ENCODE results near the gene DMRTB1.
A peak's percentile ranks its signal among the peaks of the same experiment; 100 is the strongest.

The DMRTB1 gene

GRCh38 chr1:53460211-53460634, 1.0 kb downstream of the DMRTB1 start:
- peaks cover 7% of the 10 kb centered on the region for H3K4me1 ChIP-seq (ENCODE audit: control insufficient read depth, insufficient read depth, low read depth, low read length)
- H3K27ac ChIP-seq (ENCODE audit: low read length, poor library complexity, severe bottlenecking), result no peak overlapping the region
- no peaks in the 10 kb centered on the region for H3K9me3 ChIP-seq (ENCODE audit: control insufficient read depth, low read length)
- H2BK5ac ChIP-seq (ENCODE audit: low read depth, low read length, poor library complexity, severe bottlenecking), result no peak overlapping the region
- H3K18ac ChIP-seq (ENCODE audit: low read depth in 1 of 2, low read length in 2 of 2), result no peak overlapping the region
- no peak for DNase-seq
- no peak overlapping the region for H3K9ac ChIP-seq (ENCODE audit: low read length)
- WGBS, result 94% methylated on average over 25 of the region's 25 CpGs
- no peak overlapping the region for H3K4ac ChIP-seq (ENCODE audit: low read depth in 1 of 2, low read length in 2 of 2)
- no peak overlapping the region for H3K14ac ChIP-seq (ENCODE audit: low read length in 2 of 2)
- no peak overlapping the region for H3K4me2 ChIP-seq (ENCODE audit: low read length, poor library complexity, severe bottlenecking)
- no peak overlapping the region for H2BK15ac ChIP-seq (ENCODE audit: low read depth, poor library complexity, severe bottlenecking)
- H3K27me3 ChIP-seq (ENCODE audit: control insufficient read depth in 1 of 2, insufficient read depth in 1 of 2, low read length in 2 of 2), result peaks cover 0 to 56% of the 10 kb centered on the region in 2 experiments
- H4K8ac ChIP-seq (ENCODE audit: low read length), result no peak overlapping the region
- H3K4me3 ChIP-seq (ENCODE audit: insufficient read depth in 1 of 2, low read depth in 1 of 2, low read length in 2 of 2), result no peak overlapping the region
- no peak overlapping the region for H2BK120ac ChIP-seq (ENCODE audit: low read depth, low read length)
- no peaks in the 10 kb centered on the region for H3K36me3 ChIP-seq (ENCODE audit: control insufficient read depth in 1 of 2, insufficient read depth in 2 of 2, low read depth in 1 of 2, low read length in 2 of 2)
- no peak overlapping the region for H4K91ac ChIP-seq (ENCODE audit: low read length)
- H3K79me1 ChIP-seq (replicated peaks; ENCODE audit: low read length, poor library complexity, severe bottlenecking), result no peaks in the 10 kb centered on the region
- H2BK12ac ChIP-seq (ENCODE audit: low read length in 2 of 2), result no peak overlapping the region
- H2AK5ac ChIP-seq (ENCODE audit: low read length, severe bottlenecking), result no peak overlapping the region
- no peak overlapping the region for H2AFZ ChIP-seq (ENCODE audit: low read depth, low read length)
- no peak overlapping the region for H3K23ac ChIP-seq (ENCODE audit: low read length in 2 of 2)

GRCh38 chr1:53460666-53461322, 1.6 kb downstream of the DMRTB1 start:
- Histone ChIP-seq H3K14ac (ENCODE audit: low read length in 2 of 2) (no peak overlapping the region), H3K27me3 (ENCODE audit: control insufficient read depth in 1 of 2, insufficient read depth in 1 of 2, low read length in 2 of 2) (peaks cover 0 to 51% of the 10 kb centered on the region in 2 experiments), H2AK5ac (ENCODE audit: low read length, severe bottlenecking) (no peak overlapping the region), H3K36me3 (ENCODE audit: control insufficient read depth in 1 of 2, insufficient read depth in 2 of 2, low read depth in 1 of 2, low read length in 2 of 2) (no peaks in the 10 kb centered on the region), H4K91ac (ENCODE audit: low read length) (no peak overlapping the region), H3K4ac (ENCODE audit: low read depth in 1 of 2, low read length in 2 of 2) (no peak overlapping the region), H2BK120ac (ENCODE audit: low read depth, low read length) (no peak overlapping the region), H4K8ac (ENCODE audit: low read length) (no peak overlapping the region), H3K27ac (ENCODE audit: low read length, poor library complexity, severe bottlenecking) (no peak overlapping the region), H3K18ac (ENCODE audit: low read depth in 1 of 2, low read length in 2 of 2) (no peak overlapping the region), H2AFZ (ENCODE audit: low read depth, low read length) (no peak overlapping the region), H2BK5ac (ENCODE audit: low read depth, low read length, poor library complexity, severe bottlenecking) (no peak overlapping the region), H3K79me1 (replicated peaks; ENCODE audit: low read length, poor library complexity, severe bottlenecking) (no peaks in the 10 kb centered on the region), H2BK12ac (ENCODE audit: low read length in 2 of 2) (no peak overlapping the region), H2BK15ac (ENCODE audit: low read depth, poor library complexity, severe bottlenecking) (no peak overlapping the region), H3K23ac (ENCODE audit: low read length in 2 of 2) (no peak overlapping the region), H3K4me1 (ENCODE audit: control insufficient read depth, insufficient read depth, low read depth, low read length) (peaks cover 7% of the 10 kb centered on the region), H3K9ac (ENCODE audit: low read length) (no peak overlapping the region), H3K4me2 (ENCODE audit: low read length, poor library complexity, severe bottlenecking) (no peak overlapping the region), H3K4me3 (ENCODE audit: insufficient read depth in 1 of 2, low read depth in 1 of 2, low read length in 2 of 2) (no peak overlapping the region), H3K9me3 (ENCODE audit: control insufficient read depth, low read length) (no peaks in the 10 kb centered on the region)
- WGBS, result 94% methylated on average over 25 of the region's 29 CpGs
- DNase-seq, result no peak

- 95% methylated on average over 25 of the region's 25 CpGs for WGBS
- Histone ChIP-seq H3K27me3 (ENCODE audit: control insufficient read depth in 1 of 2, insufficient read depth in 1 of 2, low read length in 2 of 2) (peaks cover 0 to 45% of the 10 kb centered on the region in 2 experiments), H3K4me3 (ENCODE audit: insufficient read depth in 1 of 2, low read depth in 1 of 2, low read length in 2 of 2) (no peak overlapping the region)
Observed at GRCh38 chr1:53461323-53462044, 2.3 kb downstream of the DMRTB1 start.

GRCh38 chr1:53462193-53462592, 3.0 kb downstream of the DMRTB1 start:
- Histone ChIP-seq H2AK5ac (ENCODE audit: low read length, severe bottlenecking) (no peak overlapping the region), H2BK12ac (ENCODE audit: low read length in 2 of 2) (no peak overlapping the region), H3K14ac (ENCODE audit: low read length in 2 of 2) (no peak overlapping the region), H4K8ac (ENCODE audit: low read length) (no peak overlapping the region), H3K4ac (ENCODE audit: low read depth in 1 of 2, low read length in 2 of 2) (no peak overlapping the region), H3K79me1 (replicated peaks; ENCODE audit: low read length, poor library complexity, severe bottlenecking) (no peaks in the 10 kb centered on the region), H2BK15ac (ENCODE audit: low read depth, poor library complexity, severe bottlenecking) (no peak overlapping the region), H3K36me3 (ENCODE audit: control insufficient read depth in 1 of 2, insufficient read depth in 2 of 2, low read depth in 1 of 2, low read length in 2 of 2) (no peaks in the 10 kb centered on the region), H3K9me3 (ENCODE audit: control insufficient read depth, low read length) (no peaks in the 10 kb centered on the region), H3K4me3 (ENCODE audit: insufficient read depth in 1 of 2, low read depth in 1 of 2, low read length in 2 of 2) (no peak overlapping the region), H2AFZ (ENCODE audit: low read depth, low read length) (no peak overlapping the region), H3K4me2 (ENCODE audit: low read length, poor library complexity, severe bottlenecking) (no peak overlapping the region), H2BK120ac (ENCODE audit: low read depth, low read length) (no peak overlapping the region), H3K23ac (ENCODE audit: low read length in 2 of 2) (no peak overlapping the region), H3K27ac (ENCODE audit: low read length, poor library complexity, severe bottlenecking) (no peak overlapping the region), H3K18ac (ENCODE audit: low read depth in 1 of 2, low read length in 2 of 2) (no peak overlapping the region), H3K9ac (ENCODE audit: low read length) (no peak overlapping the region), H2BK5ac (ENCODE audit: low read depth, low read length, poor library complexity, severe bottlenecking) (no peak overlapping the region), H3K27me3 (ENCODE audit: control insufficient read depth in 1 of 2, insufficient read depth in 1 of 2, low read length in 2 of 2) (peaks cover 0 to 46% of the 10 kb centered on the region in 2 experiments), H3K4me1 (ENCODE audit: control insufficient read depth, insufficient read depth, low read depth, low read length) (peaks cover 5% of the 10 kb centered on the region), H4K91ac (ENCODE audit: low read length) (no peak overlapping the region)
- no peak for DNase-seq
- 93% methylated on average over 6 of the region's 6 CpGs for WGBS

More at GRCh38 chr1:53461323-53462044, 2.3 kb downstream of the DMRTB1 start:
- Histone ChIP-seq H3K4ac (ENCODE audit: low read depth in 1 of 2, low read length in 2 of 2) (no peak overlapping the region), H2BK15ac (ENCODE audit: low read depth, poor library complexity, severe bottlenecking) (no peak overlapping the region), H4K91ac (ENCODE audit: low read length) (no peak overlapping the region), H3K14ac (ENCODE audit: low read length in 2 of 2) (peak overlapping the region in 1 of 2 experiments; percentile 42), H3K4me1 (ENCODE audit: control insufficient read depth, insufficient read depth, low read depth, low read length) (peaks cover 7% of the 10 kb centered on the region), H3K4me2 (ENCODE audit: low read length, poor library complexity, severe bottlenecking) (no peak overlapping the region), H4K8ac (ENCODE audit: low read length) (no peak overlapping the region), H3K23ac (ENCODE audit: low read length in 2 of 2) (no peak overlapping the region), H3K79me1 (replicated peaks; ENCODE audit: low read length, poor library complexity, severe bottlenecking) (no peaks in the 10 kb centered on the region), H2AFZ (ENCODE audit: low read depth, low read length) (no peak overlapping the region), H2BK120ac (ENCODE audit: low read depth, low read length) (no peak overlapping the region), H3K36me3 (ENCODE audit: control insufficient read depth in 1 of 2, insufficient read depth in 2 of 2, low read depth in 1 of 2, low read length in 2 of 2) (no peaks in the 10 kb centered on the region), H2BK5ac (ENCODE audit: low read depth, low read length, poor library complexity, severe bottlenecking) (no peak overlapping the region), H3K27ac (ENCODE audit: low read length, poor library complexity, severe bottlenecking) (no peak overlapping the region), H3K9ac (ENCODE audit: low read length) (no peak overlapping the region), H3K18ac (ENCODE audit: low read depth in 1 of 2, low read length in 2 of 2) (no peak overlapping the region), H2AK5ac (ENCODE audit: low read length, severe bottlenecking) (no peak overlapping the region), H3K9me3 (ENCODE audit: control insufficient read depth, low read length) (no peaks in the 10 kb centered on the region), H2BK12ac (ENCODE audit: low read length in 2 of 2) (no peak overlapping the region)
- no peak for DNase-seq
